COLO829 (cell line): Measurements from ENCODE around the gene KIFC3.
"Not testable (repeated sequence)": the region's sequence is repeated elsewhere in the genome, so short reads cannot be mapped to it uniquely, and the experiment has no call there.

Experiments
- DNase-seq: peaks from one replicate; pipeline ENCODE4 v3.0.0; 2012; ENCODE audit warnings: low spot score

The KIFC3 gene

GRCh38 chr16:57722651-57723050, 79.6 kb downstream of the KIFC3 start:
- no peak for DNase-seq

GRCh38 chr16:57722210-57722499, 80.1 kb downstream of the KIFC3 start:
- DNase-seq = no peak

GRCh38 chr16:57721356-57722209, 80.7 kb downstream of the KIFC3 start:
- no peak for DNase-seq

GRCh38 chr16:57720142-57720575, 82.1 kb downstream of the KIFC3 start:
- DNase-seq = peak; percentile 16

- no peak for DNase-seq
These were observed 88.2 kb downstream of the KIFC3 start for GRCh38 chr16:57714047-57714446.

- DNase-seq = no peak
These were observed 88.7 kb downstream of the KIFC3 start for GRCh38 chr16:57713596-57713995.

GRCh38 chr16:57712569-57712968, 89.7 kb downstream of the KIFC3 start:
- not testable (repeated sequence) for DNase-seq

GRCh38 chr16:57711993-57712392, 90.3 kb downstream of the KIFC3 start:
- DNase-seq = no peak

- DNase-seq = no peak
These were observed 90.9 kb downstream of the KIFC3 start for GRCh38 chr16:57711346-57711745.

- no peak for DNase-seq
These were observed 92.6 kb downstream of the KIFC3 start for GRCh38 chr16:57709663-57710062.
